GM12875 (cell line): Measurements from ENCODE around the gene C4A.

Experiments used
- H3K4me3 ChIP-seq: one replicate; pipeline ENCODE4 v1.5.1; 2011; ENCODE audit warnings: low read depth, low read length, control low read depth
- TF ChIP-seq, protein P1 (sequence below): IDR thresholded peaks from 2 replicates; pipeline ENCODE4 v1.5.1; 2011; ENCODE audit warnings: low read depth, mild to moderate bottlenecking, control low read depth, inconsistent platforms, low read length, moderate library complexity, borderline replicate concordance; ENCODE audit not compliant: insufficient read depth

The C4A gene

DNA sequence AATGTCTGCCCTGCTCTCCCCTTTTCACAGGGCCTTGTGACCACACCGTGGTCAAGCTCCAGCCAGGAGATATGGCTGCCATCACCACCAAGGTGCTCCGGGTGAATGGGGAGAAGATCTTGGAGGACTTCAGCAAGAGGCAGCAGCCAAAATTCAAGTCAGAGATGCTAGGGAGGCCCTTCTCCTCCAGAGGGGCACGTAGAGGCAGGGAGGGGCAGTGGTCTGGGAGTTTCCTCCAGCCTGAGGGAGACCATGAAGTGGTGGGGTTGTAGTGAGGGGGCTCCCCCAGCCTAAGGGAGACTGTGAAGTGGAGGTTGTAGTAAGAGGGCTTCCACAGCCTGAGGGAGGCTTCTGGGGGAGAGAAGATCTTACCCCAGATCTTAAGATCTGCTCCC, 13.9 kb upstream of the C4A start:
- no peak overlapping the region for H3K4me3 ChIP-seq
- TF ChIP-seq, protein P1, sequence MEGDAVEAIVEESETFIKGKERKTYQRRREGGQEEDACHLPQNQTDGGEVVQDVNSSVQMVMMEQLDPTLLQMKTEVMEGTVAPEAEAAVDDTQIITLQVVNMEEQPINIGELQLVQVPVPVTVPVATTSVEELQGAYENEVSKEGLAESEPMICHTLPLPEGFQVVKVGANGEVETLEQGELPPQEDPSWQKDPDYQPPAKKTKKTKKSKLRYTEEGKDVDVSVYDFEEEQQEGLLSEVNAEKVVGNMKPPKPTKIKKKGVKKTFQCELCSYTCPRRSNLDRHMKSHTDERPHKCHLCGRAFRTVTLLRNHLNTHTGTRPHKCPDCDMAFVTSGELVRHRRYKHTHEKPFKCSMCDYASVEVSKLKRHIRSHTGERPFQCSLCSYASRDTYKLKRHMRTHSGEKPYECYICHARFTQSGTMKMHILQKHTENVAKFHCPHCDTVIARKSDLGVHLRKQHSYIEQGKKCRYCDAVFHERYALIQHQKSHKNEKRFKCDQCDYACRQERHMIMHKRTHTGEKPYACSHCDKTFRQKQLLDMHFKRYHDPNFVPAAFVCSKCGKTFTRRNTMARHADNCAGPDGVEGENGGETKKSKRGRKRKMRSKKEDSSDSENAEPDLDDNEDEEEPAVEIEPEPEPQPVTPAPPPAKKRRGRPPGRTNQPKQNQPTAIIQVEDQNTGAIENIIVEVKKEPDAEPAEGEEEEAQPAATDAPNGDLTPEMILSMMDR, result no peak

DNA sequence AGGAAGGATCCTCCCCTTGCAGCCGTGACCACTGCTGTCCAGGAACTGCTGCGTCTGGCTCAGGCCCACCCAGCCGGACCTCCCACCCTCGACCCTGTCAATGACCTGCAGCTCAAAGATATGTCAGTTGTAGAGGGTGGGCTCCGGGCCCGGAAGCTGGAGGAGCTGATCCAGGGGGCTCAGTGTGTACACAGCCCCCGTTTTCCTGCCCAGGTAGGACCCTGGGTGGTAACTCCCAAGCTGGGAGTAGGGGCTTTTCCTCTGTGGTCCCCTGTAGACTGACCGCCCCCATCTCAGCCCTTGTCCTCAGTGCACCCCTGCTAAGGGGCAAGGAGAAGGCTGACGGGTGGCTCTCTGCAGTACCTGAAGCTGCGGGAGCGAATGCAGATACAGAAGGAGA, 13.5 kb upstream of the C4A start:
- TF ChIP-seq, protein P1, result no peak
- no peak overlapping the region for H3K4me3 ChIP-seq

DNA sequence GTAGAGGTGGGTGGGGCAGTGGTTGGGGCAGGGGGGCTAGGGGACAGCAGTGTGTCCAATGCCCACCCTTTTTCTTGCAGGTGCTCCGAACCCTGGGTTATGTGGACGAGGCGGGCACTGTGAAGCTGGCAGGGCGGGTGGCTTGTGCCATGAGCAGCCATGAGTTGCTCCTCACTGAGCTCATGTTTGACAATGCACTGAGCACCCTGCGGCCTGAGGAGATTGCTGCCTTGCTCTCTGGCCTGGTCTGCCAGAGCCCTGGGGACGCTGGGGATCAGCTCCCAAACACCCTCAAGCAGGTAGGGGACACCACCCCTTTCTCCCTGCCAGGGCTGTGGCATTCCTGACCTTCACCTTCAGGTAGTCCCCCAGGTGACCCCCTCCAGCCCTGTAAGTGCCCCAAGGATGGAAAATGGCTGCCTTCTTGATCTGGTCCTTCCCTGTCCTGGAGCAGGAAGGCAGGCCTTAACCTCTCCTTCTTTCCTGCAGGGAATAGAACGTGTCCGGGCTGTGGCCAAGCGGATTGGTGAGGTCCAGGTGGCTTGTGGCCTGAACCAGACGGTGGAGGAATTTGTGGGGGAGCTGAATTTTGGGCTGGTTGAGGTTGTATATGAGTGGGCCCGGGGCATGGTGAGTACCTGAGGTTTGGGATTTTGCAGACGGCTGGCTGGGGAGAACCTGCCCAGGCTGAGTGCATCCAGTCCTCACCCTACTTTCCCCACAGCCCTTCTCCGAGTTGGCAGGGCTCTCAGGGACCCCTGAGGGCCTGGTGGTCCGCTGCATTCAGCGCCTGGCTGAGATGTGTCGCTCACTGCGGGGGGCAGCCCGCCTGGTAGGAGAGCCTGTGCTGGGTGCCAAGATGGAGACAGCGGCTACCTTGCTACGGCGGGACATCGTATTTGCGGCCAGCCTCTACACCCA, 12.8 kb upstream of the C4A start:
- no peak overlapping the region for H3K4me3 ChIP-seq
- TF ChIP-seq, protein P1, result no peak

DNA sequence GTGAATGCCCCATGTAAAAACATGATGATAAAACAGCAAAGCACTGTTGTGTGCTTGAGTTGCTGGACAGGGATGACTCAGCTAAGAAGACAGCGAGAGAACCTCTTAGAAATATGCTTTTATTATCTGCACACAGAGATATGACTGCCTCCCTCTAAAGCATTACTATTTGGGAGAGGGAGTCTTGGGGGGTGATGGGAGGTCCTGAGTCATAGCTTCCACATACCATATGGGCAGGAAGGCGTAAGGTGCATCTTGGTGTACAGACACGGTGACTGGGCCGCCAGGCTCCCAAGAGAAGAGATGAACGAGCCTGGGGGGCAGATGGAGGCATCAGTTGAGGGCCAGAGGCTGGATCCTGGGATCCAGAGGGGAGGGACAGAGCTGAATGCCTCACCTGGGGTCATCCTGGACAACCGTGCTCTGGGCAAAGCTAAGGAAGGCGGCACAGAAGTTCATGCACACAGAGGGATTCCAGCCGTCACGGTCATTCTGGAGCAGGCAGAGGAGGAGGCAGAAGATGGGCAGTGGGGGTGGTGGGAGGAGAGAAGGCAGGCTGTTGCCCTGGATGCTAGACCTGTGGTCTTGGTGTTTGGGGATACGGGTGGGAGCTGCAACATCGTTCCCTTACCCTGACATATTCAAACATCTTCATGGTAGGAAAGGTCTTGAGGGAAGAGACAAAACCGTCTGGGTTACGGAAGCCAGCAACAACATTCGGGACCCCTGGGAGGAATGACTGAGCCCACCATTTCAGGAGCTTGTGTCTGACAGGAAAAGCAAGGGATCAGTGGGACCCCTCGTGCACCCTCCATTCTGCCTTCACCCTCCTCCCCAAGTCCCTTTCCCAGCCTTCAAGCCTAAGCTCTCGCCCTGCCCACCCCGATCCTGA, 11.9 kb upstream of the C4A start:
- no peak overlapping the region for H3K4me3 ChIP-seq
- TF ChIP-seq, protein P1, result no peak

DNA sequence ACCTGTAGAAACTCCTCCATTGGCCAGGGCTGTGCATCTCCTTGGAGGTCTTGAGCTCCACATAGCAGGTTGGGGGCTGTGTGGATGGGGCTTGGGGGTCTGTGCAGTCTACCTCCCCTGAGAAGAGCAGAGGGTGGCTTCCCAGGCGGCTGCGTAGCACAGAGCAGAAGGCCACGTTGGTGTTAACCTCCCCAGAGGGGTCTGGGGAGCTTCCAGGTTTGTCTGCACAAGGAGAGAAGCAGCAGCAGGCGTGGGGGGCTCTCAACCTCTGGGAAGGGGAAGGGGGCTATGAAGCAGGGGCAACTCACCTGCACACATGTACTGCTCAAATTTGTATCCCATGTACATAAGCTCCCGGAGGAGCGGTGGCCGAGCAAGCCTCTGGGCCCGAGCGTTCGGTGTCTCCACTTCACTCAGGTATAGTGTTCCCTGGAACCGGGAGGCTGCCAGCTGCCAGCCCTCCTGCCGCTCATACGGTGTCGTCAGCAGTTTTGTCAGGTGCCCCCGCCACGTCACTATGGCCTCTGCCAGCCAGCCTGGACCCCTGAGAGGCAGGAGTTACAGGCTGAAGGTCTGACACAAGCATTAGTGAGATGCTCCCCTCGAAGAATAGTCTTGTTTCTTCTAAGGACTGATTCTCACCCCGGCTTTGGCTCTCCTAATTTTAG, 11.1 kb upstream of the C4A start:
- peak overlapping the region; percentile 55 for H3K4me3 ChIP-seq

DNA sequence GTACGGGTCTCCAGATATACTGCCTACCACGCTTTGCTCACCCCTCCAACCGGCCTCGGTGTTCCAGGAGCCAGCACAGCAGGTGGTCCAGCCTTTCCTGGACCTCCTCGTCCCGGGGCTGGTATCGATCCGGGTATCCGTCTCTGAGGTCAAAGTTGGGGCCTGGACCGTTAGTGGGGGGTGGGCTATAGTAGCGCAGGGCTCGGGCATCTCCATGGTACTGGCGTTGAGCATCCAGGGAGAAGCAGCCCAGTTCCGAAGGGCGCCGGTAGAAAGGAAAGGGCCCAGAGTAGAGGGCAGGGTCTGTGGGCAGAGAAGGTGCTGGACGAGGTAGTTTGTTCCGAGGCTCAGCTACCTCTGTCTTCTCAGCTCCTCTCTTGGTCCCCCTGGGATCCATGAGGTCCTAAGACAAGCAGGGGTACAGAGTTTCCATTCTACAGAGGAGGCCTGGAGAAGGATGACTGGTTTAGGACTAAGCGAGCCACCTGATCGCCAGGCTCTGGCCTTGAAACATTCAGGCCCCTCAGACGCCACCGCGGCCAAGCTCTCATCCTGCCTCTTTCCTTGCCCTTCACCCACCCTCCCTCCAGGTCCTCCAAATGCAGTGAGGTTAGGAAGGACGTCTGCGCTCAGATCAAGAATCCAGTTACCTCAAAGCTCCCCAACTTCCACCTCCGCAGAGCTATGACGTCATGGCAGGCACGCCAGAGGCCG, 10.4 kb upstream of the C4A start:
- TF ChIP-seq, protein P1, result no peak
- peak overlapping the region; percentile 55 for H3K4me3 ChIP-seq

More for the DNA sequence above, 11.1 kb upstream of the C4A start:
- TF ChIP-seq, protein P1, result no peak
